SK-N-SH (cell line): ENCODE data around the gene C19orf18. TPM values are rescaled to one million over a fixed set of nuclear protein-coding genes. Genes with fewer than 3 reads are reported as not detected.

Experiments
- CTCF ChIA-PET: fragments of 300-600, 350-600 bp; formaldehyde crosslinking; extraction: SDS; loops from one replicate; lab custom pipeline; 2021; lab: Yijun Ruan, JAX
- POLR2A ChIA-PET: fragments of 350-600 bp; sonication (Branson Sonifier 250); formaldehyde crosslinking; extraction: SDS; loops from one replicate; lab custom pipeline; 2020; ENCODE audit warnings: antibody characterized with exemption, inconsistent platforms; lab: Yijun Ruan, JAX
- DNase-seq: peaks from one replicate; pipeline ENCODE4 v3.0.0; 2012
- H2AFZ ChIP-seq: fragments of 200-600 bp; sonication (generic); 2 replicates; pipeline ENCODE4 v1.8.1; 2016; ENCODE audit warnings: antibody characterized with exemption, mild to moderate bottlenecking, low read depth
- H3F3A ChIP-seq: fragments of 200-600 bp; sonication (generic); replicated peaks from 2 replicates; pipeline ENCODE3; 2016; ENCODE audit warnings: antibody characterized with exemption, mild to moderate bottlenecking; ENCODE audit not compliant: insufficient read depth
- H3K27ac ChIP-seq, 2 experiments: fragments of 200-500 bp in 1 of 2; fragments of 200-600 bp in 1 of 2; sonication (Bioruptor generic) in 1 of 2; sonication (generic), shearing (Covaris generic) in 1 of 2; 2 replicates each; pipeline versions ENCODE4 v1.5.1 to v1.6.1; 2014 to 2016; ENCODE audit warnings: low read depth in 2 of 2, inconsistent platforms in 1 of 2, low read length in 1 of 2, mild to moderate bottlenecking in 1 of 2, mixed read lengths in 1 of 2
- H3K27me3 ChIP-seq: fragments of 200-600 bp; sonication (generic), shearing (Covaris generic); 2 replicates; pipeline ENCODE4 v1.6.1; 2016; ENCODE audit warnings: mixed run types; ENCODE audit not compliant: insufficient read depth
- H3K36me3 ChIP-seq, 2 experiments: fragments of 200-500 bp in 1 of 2; fragments of 200-600 bp in 1 of 2; sonication (Bioruptor generic) in 1 of 2; sonication (generic) in 1 of 2; replicated peaks in 1 of 2; 2 replicates each; pipeline versions ENCODE3 to v1.5.1; 2014 to 2016; ENCODE audit warnings: low read length in 1 of 2, mild to moderate bottlenecking in 1 of 2; ENCODE audit not compliant: insufficient read depth in 2 of 2, control insufficient read depth in 1 of 2
- H3K4me1 ChIP-seq, 2 experiments: fragments of 200-500 bp in 1 of 2; fragments of 200-600 bp in 1 of 2; sonication (Bioruptor generic) in 1 of 2; sonication (generic), shearing (Covaris generic) in 1 of 2; 2 replicates each; pipeline versions ENCODE4 v1.5.1 to v1.6.1; 2014 to 2016; ENCODE audit warnings: low read depth in 1 of 2, low read length in 1 of 2, mixed run types in 1 of 2; ENCODE audit not compliant: insufficient read depth in 2 of 2, control insufficient read depth in 1 of 2
- H3K4me2 ChIP-seq: fragments of 200-600 bp; sonication (generic), shearing (Covaris generic); 2 replicates; pipeline ENCODE4 v1.6.1; 2017; ENCODE audit warnings: mixed run types
- H3K4me3 ChIP-seq, 2 experiments: fragments of 200-500 bp in 1 of 2; fragments of 200-600 bp in 1 of 2; sonication (Bioruptor generic) in 1 of 2; sonication (generic), shearing (Covaris generic) in 1 of 2; 2 replicates each; pipeline versions ENCODE4 v1.5.1 to v1.8.1; 2014 to 2016; ENCODE audit warnings: low read depth in 2 of 2, inconsistent platforms in 1 of 2, low read length in 1 of 2, mild to moderate bottlenecking in 1 of 2, mixed read lengths in 1 of 2, moderate library complexity in 1 of 2
- H3K79me2 ChIP-seq: fragments of 200-600 bp; sonication (generic); 2 replicates; pipeline ENCODE4 v1.8.1; 2017; ENCODE audit warnings: mild to moderate bottlenecking; ENCODE audit not compliant: insufficient read depth
- H3K9ac ChIP-seq: fragments of 200-600 bp; sonication (generic); 2 replicates; pipeline ENCODE4 v1.6.1; 2017; ENCODE audit warnings: mixed run types
- H3K9me2 ChIP-seq: fragments of 200-600 bp; sonication (generic); 2 replicates; pipeline ENCODE4 v1.6.1; 2017; ENCODE audit warnings: mixed run types
- H3K9me3 ChIP-seq: fragments of 200-600 bp; sonication (generic); 2 replicates; pipeline ENCODE4 v1.6.1; 2017; ENCODE audit warnings: mixed run types, mild to moderate bottlenecking, moderate library complexity
- H4K20me1 ChIP-seq: fragments of 200-600 bp; sonication (generic); 2 replicates; pipeline ENCODE4 v1.6.1; 2017; ENCODE audit warnings: mild to moderate bottlenecking, mixed run types; ENCODE audit not compliant: insufficient read depth
- CHD2 ChIP-seq: fragments of 150-350 bp; IDR thresholded peaks from 2 replicates; pipeline ENCODE4 v1.6.1; 2018; ENCODE audit warnings: low read length; ENCODE audit not compliant: partially characterized antibody
- ELF1 ChIP-seq: IDR thresholded peaks from 2 replicates; pipeline ENCODE4 v1.4.0; 2012
- EZH2phosphoT487 ChIP-seq: fragments of 200-600 bp; sonication (generic); IDR thresholded peaks from 2 replicates; pipeline ENCODE4 v1.6.1; 2017; ENCODE audit warnings: low read depth, mixed run types, mild to moderate bottlenecking, antibody characterized with exemption, moderate library complexity, borderline replicate concordance
- FOSL2 ChIP-seq: IDR thresholded peaks from 2 replicates; pipeline ENCODE4 v1.4.0; 2012; ENCODE audit warnings: low read depth, mild to moderate bottlenecking, moderate library complexity, borderline replicate concordance
- FOXJ3 ChIP-seq: sonication (generic); formaldehyde crosslinking; IDR thresholded peaks from 2 replicates; pipeline ENCODE4 v1.5.1; 2020; ENCODE audit warnings: mild to moderate bottlenecking, missing genetic modification reagents
- FOXM1 ChIP-seq: IDR thresholded peaks from 2 replicates; pipeline ENCODE4 v1.4.0; 2012; ENCODE audit warnings: low read depth, mild to moderate bottlenecking
- GABPA ChIP-seq: IDR thresholded peaks from 2 replicates; pipeline ENCODE4 v1.4.0; 2012; ENCODE audit warnings: low read depth, mild to moderate bottlenecking
- GATA2 ChIP-seq: sonication (generic); formaldehyde crosslinking; IDR thresholded peaks from 2 replicates; pipeline ENCODE4 v1.5.0; 2020; ENCODE audit warnings: mild to moderate bottlenecking, missing genetic modification reagents
- MEF2A ChIP-seq: IDR thresholded peaks from 2 replicates; pipeline ENCODE4 v1.4.0; 2012; ENCODE audit warnings: low read depth, borderline replicate concordance
- MXI1 ChIP-seq: IDR thresholded peaks from 2 replicates; pipeline ENCODE4 v1.6.1; 2012; ENCODE audit warnings: mild to moderate bottlenecking, low read depth, low read length, improper control_type of control experiment
- NFIC ChIP-seq: IDR thresholded peaks from 2 replicates; pipeline ENCODE4 v1.4.0; 2012; ENCODE audit warnings: borderline replicate concordance
- NRF1 ChIP-seq: IDR thresholded peaks from 2 replicates; pipeline ENCODE4 v1.6.1; 2012; ENCODE audit warnings: low read depth, mild to moderate bottlenecking, low read length
- POLR2AphosphoS5 ChIP-seq: IDR thresholded peaks from 2 replicates; pipeline ENCODE4 v1.6.1; 2012; ENCODE audit warnings: low read depth, low read length
- RAD21 ChIP-seq: IDR thresholded peaks from 2 replicates; pipeline ENCODE4 v1.6.1; 2012; ENCODE audit warnings: mild to moderate bottlenecking, low read length
- RCOR1 ChIP-seq: fragments of 150-350 bp; IDR thresholded peaks from 2 replicates; pipeline ENCODE4 v1.6.1; 2017; ENCODE audit warnings: antibody characterized with exemption, low read length
- SIN3A ChIP-seq: IDR thresholded peaks from 2 replicates; pipeline ENCODE4 v1.6.1; 2012; ENCODE audit warnings: low read depth, mild to moderate bottlenecking, low read length, moderate library complexity, borderline replicate concordance
- SMC3 ChIP-seq: IDR thresholded peaks from 2 replicates; pipeline ENCODE4 v1.6.1; 2012; ENCODE audit warnings: low read depth, low read length, improper control_type of control experiment
- TEAD4 ChIP-seq: IDR thresholded peaks from 2 replicates; pipeline ENCODE4 v1.4.0; 2012; ENCODE audit warnings: mild to moderate bottlenecking, borderline replicate concordance; ENCODE audit not compliant: insufficient read depth
- YY1 ChIP-seq: IDR thresholded peaks from 2 replicates; pipeline ENCODE4 v1.4.0; 2012; ENCODE audit warnings: low read depth, mild to moderate bottlenecking
- ZBTB33 ChIP-seq: IDR thresholded peaks from 2 replicates; pipeline ENCODE4 v1.4.0; 2012; ENCODE audit warnings: low read depth, borderline replicate concordance
- WGBS: methylation state at CpG from one replicate; pipeline ENCODE4 v1.1.6; 2017; ENCODE audit warnings: low lambda C conversion rate; 5-methylcytosine and 5-hydroxymethylcytosine counted together
- polyA plus RNA-seq, 3 experiments: library from polyadenylated mRNA; depleted of rRNA; stranded (reverse); fragments of >200 nt; gene quantifications; 2 replicates each; pipeline ENCODE4 v1.2.3, GENCODE V29; 2012
- TF ChIP-seq, protein P1 (sequence below): IDR thresholded peaks from 2 replicates; pipeline ENCODE4 v1.4.0; 2012; ENCODE audit warnings: low read depth

The C19orf18 gene
- polyA plus RNA-seq, 1 of the 3 experiments (the other 2 are of a cell fraction), result not detected

- Histone ChIP-seq H3K27ac (peak within 1 kb of the TSS; percentile 41 to 76; a peak in 3 of 4 replicates), H3K9me3 (peaks cover 14% of the 10 kb centered on the region), H3K27me3 (no peaks in the 10 kb centered on the region), H2AFZ (peak within 1 kb of the TSS; percentile 95), H3K36me3 (peaks cover 24 to 29% of the 10 kb centered on the region in 2 experiments), H4K20me1 (no peaks in the 10 kb centered on the region), H3K79me2 (peaks cover 5% of the 10 kb centered on the region; the same call in 1 of the 2 replicates), H3K9ac (peak within 1 kb of the TSS; percentile 71), H3F3A (no peaks in the 10 kb centered on the region), H3K4me1 (no peaks in the 10 kb centered on the region; a peak in 1 of 4 replicates), H3K4me3 (peak within 1 kb of the TSS; percentile 68 to 70), H3K9me2 (no peaks in the 10 kb centered on the region), H3K4me2 (peak within 1 kb of the TSS; percentile 65)
- peak; percentile 94 for DNase-seq
- ChIA-PET CTCF (interaction anchor here (0.6 to 1.7 kb wide), 3 partner anchors 13 to 1319 kb away, joined by 3 read pairs; no protein-coding TSS in a partner anchor), POLR2A (interaction anchor here (0.6 to 1.5 kb wide), 7 partner anchors 10 to 338 kb away, joined by 3 to 6 read pairs (median 4); partner anchors contain the start of genes ZNF135, ZNF274, ZNF551 and ZSCAN18)
- TF ChIP-seq ELF1 (peak; percentile 68), GABPA (peak; percentile 78), YY1 (peak; percentile 92), TEAD4 (no peak), ZBTB33 (no peak), POLR2AphosphoS5 (peak; percentile 36; the same call in 1 of the 2 replicates), NRF1 (no peak), FOSL2 (no peak), SIN3A (no peak), FOXM1 (no peak), MXI1 (no peak)
- TF ChIP-seq, protein P1, sequence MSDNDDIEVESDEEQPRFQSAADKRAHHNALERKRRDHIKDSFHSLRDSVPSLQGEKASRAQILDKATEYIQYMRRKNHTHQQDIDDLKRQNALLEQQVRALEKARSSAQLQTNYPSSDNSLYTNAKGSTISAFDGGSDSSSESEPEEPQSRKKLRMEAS, result peak; percentile 46; the same call in 1 of the 2 replicates
- WGBS, result under 1% methylated on average over 23 of the region's 91 CpGs
Measured at GRCh38 chr19:58002384-58003173, 28.2 kb upstream of the C19orf18 start, which contains the start of gene ZNF606. TSS of gene ZNF606 (minus strand) at chr19:58002820. CDS start at chr19:58001319, 1,501 bp downstream.

- H3K4me1 ChIP-seq, result no peaks in the 10 kb centered on the region; a peak in 1 of 4 replicates
- H3K36me3 ChIP-seq, result peaks cover 25 to 33% of the 10 kb centered on the region in 2 experiments
- peak overlapping the region; percentile 68 to 70 for H3K4me3 ChIP-seq
- H3K9me2 ChIP-seq, result no peaks in the 10 kb centered on the region
- 63% methylated on average over 13 of the region's 23 CpGs for WGBS
- H3K27ac ChIP-seq, result peak overlapping the region in 1 of 2 experiments; percentile 76; a peak in 1 of 4 replicates
- peak overlapping the region; percentile 95; the same call in 1 of the 2 replicates for H2AFZ ChIP-seq
- H4K20me1 ChIP-seq, result no peaks in the 10 kb centered on the region
- peak overlapping the region; percentile 71 for H3K9ac ChIP-seq
- H3K79me2 ChIP-seq, result peaks cover 5% of the 10 kb centered on the region; the same call in 1 of the 2 replicates
- H3K27me3 ChIP-seq, result no peaks in the 10 kb centered on the region
- H3K9me3 ChIP-seq, result peaks cover 14% of the 10 kb centered on the region
- ChIA-PET CTCF (interaction anchor here (1.0 to 1.7 kb wide), 2 partner anchors 12 to 18 kb away, joined by 3 read pairs; no protein-coding TSS in a partner anchor), POLR2A (interaction anchor here (0.9 to 1.5 kb wide), 5 partner anchors 57 to 338 kb away, joined by 4 to 5 read pairs (median 4); partner anchors contain the start of genes ZNF135, ZNF274, ZNF551 and ZSCAN18)
- DNase-seq, result peak; percentile 33
- H3F3A ChIP-seq, result no peaks in the 10 kb centered on the region
- peak overlapping the region; percentile 65 for H3K4me2 ChIP-seq
- TF ChIP-seq NFIC (no peak), RAD21 (no peak), FOXM1 (no peak), EZH2phosphoT487 (no peak), MEF2A (no peak), POLR2AphosphoS5 (no peak), SIN3A (no peak), FOXJ3 (CRISPR knock-in tag) (no peak), SMC3 (no peak), CHD2 (no peak), MXI1 (no peak), RCOR1 (no peak), GATA2 (no peak), ZBTB33 (no peak)
Measured at GRCh38 chr19:58001895-58002369, 27.6 kb upstream of the C19orf18 start.
